NCI-H1436 treated with DMSO at 0.1 percent for 48 hours (cell line): ENCODE measurements around the gene ADGRG6.

Source experiments
- DNase-seq: peaks from one replicate; lab custom pipeline; 2025; lab: John Stamatoyannopoulos, UW

The ADGRG6 gene

DNA sequence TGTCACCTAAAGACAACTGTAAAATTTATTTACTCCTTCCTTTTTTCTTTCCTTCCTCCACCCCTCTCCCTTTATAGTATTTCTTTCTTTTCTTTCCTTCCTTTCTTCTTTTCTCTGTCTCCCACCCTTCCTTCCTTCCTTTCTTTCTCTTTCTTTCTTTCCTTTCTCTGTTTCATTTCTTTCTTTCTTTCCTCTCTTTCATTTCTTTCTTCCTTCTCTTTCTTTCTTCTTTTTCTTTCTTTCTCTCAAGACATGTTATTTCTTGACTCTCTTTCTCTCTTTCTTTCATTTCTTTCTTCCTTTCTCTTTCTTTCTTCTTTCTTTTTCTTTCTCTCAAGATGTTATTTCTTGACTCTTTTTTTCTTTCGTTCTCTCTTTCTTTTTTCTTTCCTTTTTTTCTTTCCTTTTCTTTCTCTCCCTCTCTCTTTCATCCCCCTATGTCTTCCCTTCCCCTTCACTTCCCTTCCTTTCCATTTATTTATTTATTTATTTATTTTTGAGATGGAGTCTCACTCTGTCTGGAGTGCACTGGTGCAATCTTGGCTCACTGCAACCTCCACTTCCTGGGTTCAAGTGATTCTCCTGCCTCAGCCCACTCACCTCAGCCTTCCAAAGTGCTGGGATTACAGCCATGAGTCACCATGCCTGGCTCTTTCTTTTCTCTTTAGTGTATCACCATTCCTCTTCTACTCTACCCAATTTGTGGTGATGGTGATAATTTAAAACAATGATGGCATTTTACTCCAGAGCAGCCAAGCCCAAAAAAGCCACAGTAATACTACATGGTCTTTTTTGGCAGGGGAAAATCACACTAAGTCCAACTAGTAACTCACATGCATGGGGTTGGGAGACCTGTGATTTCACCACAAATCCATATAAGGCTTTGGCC lies 188.2 kb downstream of the ADGRG6 start:
- no peak for DNase-seq
